H9 (cell line): ENCODE measurements around the gene TAF9. TPM values are rescaled to one million over a fixed set of nuclear protein-coding genes. Genes with fewer than 3 reads are reported as not detected.

Source experiments
- DNase-seq: peaks from one replicate; pipeline ENCODE4 v3.0.0-alpha.2; 2017
- H2AFZ ChIP-seq: one replicate; pipeline ENCODE4 v1.6.1; 2013; ENCODE audit warnings: mild to moderate bottlenecking, low read length, control low read depth, moderate library complexity
- H2AK5ac ChIP-seq: 2 replicates; pipeline ENCODE4 v1.6.1; 2013; ENCODE audit warnings: low read length, control low read depth, mixed read lengths; ENCODE audit not compliant: insufficient read length
- H2BK120ac ChIP-seq: one replicate; pipeline ENCODE4 v1.6.1; 2013; ENCODE audit warnings: low read depth, mild to moderate bottlenecking, low read length, control low read depth, inconsistent platforms; ENCODE audit not compliant: poor library complexity, severe bottlenecking
- H2BK12ac ChIP-seq: 2 replicates; pipeline ENCODE4 v1.6.1; 2013; ENCODE audit warnings: low read length, control low read depth, mixed read lengths, low read depth; ENCODE audit not compliant: insufficient read length
- H2BK15ac ChIP-seq: 2 replicates; pipeline ENCODE4 v1.6.1; 2013; ENCODE audit warnings: low read depth, low read length, control low read depth
- H2BK20ac ChIP-seq: one replicate; pipeline ENCODE4 v1.6.1; 2013; ENCODE audit warnings: low read depth, mild to moderate bottlenecking, low read length, control low read depth, inconsistent platforms; ENCODE audit not compliant: poor library complexity, severe bottlenecking
- H2BK5ac ChIP-seq: 2 replicates; pipeline ENCODE4 v1.6.1; 2013; ENCODE audit warnings: low read length, control low read depth, mixed read lengths; ENCODE audit not compliant: insufficient read length
- H3K14ac ChIP-seq: 2 replicates; pipeline ENCODE4 v1.6.1; 2013; ENCODE audit warnings: low read length, control low read depth; ENCODE audit not compliant: insufficient read depth
- H3K18ac ChIP-seq: 2 replicates; pipeline ENCODE4 v1.6.1; 2013; ENCODE audit warnings: low read depth, mild to moderate bottlenecking, mixed read lengths, low read length, control low read depth; ENCODE audit not compliant: insufficient read length
- H3K23ac ChIP-seq: 2 replicates; pipeline ENCODE4 v1.6.1; 2013; ENCODE audit warnings: low read length, control low read depth, mixed read lengths, low read depth; ENCODE audit not compliant: insufficient read length
- H3K23me2 ChIP-seq: 2 replicates; pipeline ENCODE4 v1.6.1; 2013; ENCODE audit warnings: low read depth, mild to moderate bottlenecking, mixed read lengths, low read length, control low read depth; ENCODE audit not compliant: insufficient read length, poor library complexity, severe bottlenecking
- H3K27ac ChIP-seq: 2 replicates; pipeline ENCODE4 v1.5.1; 2013; ENCODE audit warnings: low read length, control low read depth, mixed read lengths, low read depth; ENCODE audit not compliant: insufficient read length
- H3K27me3 ChIP-seq: 2 replicates; pipeline ENCODE4 v1.6.1; 2013; ENCODE audit warnings: low read length, control low read depth, inconsistent platforms; ENCODE audit not compliant: insufficient read depth
- H3K4ac ChIP-seq: 2 replicates; pipeline ENCODE4 v1.6.1; 2013; ENCODE audit warnings: low read depth, mild to moderate bottlenecking, control low read depth, inconsistent platforms, low read length, moderate library complexity
- H3K4me1 ChIP-seq: 2 replicates; pipeline ENCODE4 v1.6.1; 2013; ENCODE audit warnings: low read length, control low read depth, inconsistent platforms; ENCODE audit not compliant: insufficient read depth
- H3K4me2 ChIP-seq: 2 replicates; pipeline ENCODE4 v1.6.1; 2013; ENCODE audit warnings: low read length, control low read depth, mixed read lengths; ENCODE audit not compliant: insufficient read length, insufficient read depth
- H3K56ac ChIP-seq: 2 replicates; pipeline ENCODE4 v1.6.1; 2013; ENCODE audit warnings: low read depth, mild to moderate bottlenecking, mixed read lengths, low read length, control low read depth; ENCODE audit not compliant: insufficient read length
- H3K79me1 ChIP-seq: 2 replicates; pipeline ENCODE4 v1.6.1; 2013; ENCODE audit warnings: low read depth, mild to moderate bottlenecking, moderate library complexity, low read length, control low read depth, inconsistent platforms; ENCODE audit not compliant: insufficient read depth, poor library complexity, severe bottlenecking
- H3K79me2 ChIP-seq: 2 replicates; pipeline ENCODE4 v1.6.1; 2013; ENCODE audit warnings: low read length, control low read depth, inconsistent platforms; ENCODE audit not compliant: insufficient read depth
- H3K9ac ChIP-seq: 2 replicates; pipeline ENCODE4 v1.6.1; 2013; ENCODE audit warnings: low read length, control low read depth, mixed read lengths; ENCODE audit not compliant: insufficient read length; ENCODE audit errors: extremely low read depth
- H3K9me3 ChIP-seq: one replicate; pipeline ENCODE4 v1.6.1; 2013; ENCODE audit warnings: low read depth, low read length, inconsistent platforms; ENCODE audit not compliant: control insufficient read depth
- H3T11ph ChIP-seq: one replicate; pipeline ENCODE4 v1.6.1; 2013; ENCODE audit warnings: mild to moderate bottlenecking, low read length, control low read depth, inconsistent platforms
- H4K20me1 ChIP-seq: one replicate; pipeline ENCODE4 v1.6.1; 2013; ENCODE audit not compliant: control insufficient read depth, insufficient read length, insufficient read depth
- H4K5ac ChIP-seq: 2 replicates; pipeline ENCODE4 v1.6.1; 2013; ENCODE audit warnings: low read depth, mild to moderate bottlenecking, mixed read lengths, low read length, control low read depth; ENCODE audit not compliant: insufficient read length
- H4K8ac ChIP-seq: replicated peaks from 2 replicates; pipeline ENCODE4 v1.6.1; 2013; ENCODE audit warnings: low read length, control low read depth, mixed read lengths, low read depth; ENCODE audit not compliant: insufficient read length
- H4K91ac ChIP-seq: 2 replicates; pipeline ENCODE4 v1.6.1; 2013; ENCODE audit warnings: low read depth, mild to moderate bottlenecking, moderate library complexity, mixed read lengths, low read length, control low read depth; ENCODE audit not compliant: insufficient read length
- H3K27ac Mint-ChIP-seq, 3 experiments: 2 replicates in 2 of 3; 3 replicates in 1 of 3; pipeline ENCODE4 v1.8.0; 2020 to 2021; ENCODE audit warnings: mixed read lengths in 3 of 3, mild to moderate bottlenecking in 1 of 3, moderate library complexity in 1 of 3
- H3K27me3 Mint-ChIP-seq: 2 replicates; pipeline ENCODE4 v1.8.0; 2021; ENCODE audit warnings: low read depth, mild to moderate bottlenecking, moderate library complexity, mixed read lengths
- H3K36me3 Mint-ChIP-seq, 3 experiments: 2 replicates in 2 of 3; 3 replicates in 1 of 3; pipeline ENCODE4 v1.8.0; 2020 to 2021; ENCODE audit warnings: low read depth in 3 of 3, mixed read lengths in 3 of 3; ENCODE audit not compliant: insufficient read depth in 1 of 3
- H3K4me1 Mint-ChIP-seq, 2 experiments: 2 replicates each; pipeline ENCODE4 v1.8.0; 2020; ENCODE audit warnings: mixed read lengths in 2 of 2
- H3K4me3 Mint-ChIP-seq, 2 experiments: 2 replicates in 1 of 2; 3 replicates in 1 of 2; pipeline ENCODE4 v1.8.0; 2020 to 2021; ENCODE audit warnings: mild to moderate bottlenecking in 2 of 2, mixed read lengths in 2 of 2, moderate library complexity in 1 of 2
- H3K9me3 Mint-ChIP-seq, 2 experiments: 2 replicates in 1 of 2; 3 replicates in 1 of 2; pipeline ENCODE4 v1.8.0; 2020; ENCODE audit warnings: mild to moderate bottlenecking in 2 of 2, mixed read lengths in 2 of 2, moderate library complexity in 1 of 2
- WGBS: extraction: QIAGEN DNeasy Blood & Tissue Kit; methylation state at CpG from one replicate; pipeline ENCODE4 v1.1.7; 2013; ENCODE audit warnings: missing lambda C conversion rate, low lambda C conversion rate, mixed read lengths; ENCODE audit not compliant: insufficient read length; ENCODE audit errors: extremely low coverage; 5-methylcytosine and 5-hydroxymethylcytosine counted together
- total RNA-seq: library from RNA; stranded (reverse); gene quantifications from 2 replicates; pipeline ENCODE4 v1.2.1, GENCODE V29; 2021
- TF ChIP-seq, protein P1 (sequence below): fragments of 200-600 bp; sonication (generic); conservative IDR thresholded peaks from 3 replicates; pipeline ENCODE4 v1.8.0; 2021; ENCODE audit warnings: antibody characterized with exemption, mild to moderate bottlenecking

The TAF9 gene
- total RNA-seq, 1 experiment from 2014 or later = 85.0 TPM

DNA sequence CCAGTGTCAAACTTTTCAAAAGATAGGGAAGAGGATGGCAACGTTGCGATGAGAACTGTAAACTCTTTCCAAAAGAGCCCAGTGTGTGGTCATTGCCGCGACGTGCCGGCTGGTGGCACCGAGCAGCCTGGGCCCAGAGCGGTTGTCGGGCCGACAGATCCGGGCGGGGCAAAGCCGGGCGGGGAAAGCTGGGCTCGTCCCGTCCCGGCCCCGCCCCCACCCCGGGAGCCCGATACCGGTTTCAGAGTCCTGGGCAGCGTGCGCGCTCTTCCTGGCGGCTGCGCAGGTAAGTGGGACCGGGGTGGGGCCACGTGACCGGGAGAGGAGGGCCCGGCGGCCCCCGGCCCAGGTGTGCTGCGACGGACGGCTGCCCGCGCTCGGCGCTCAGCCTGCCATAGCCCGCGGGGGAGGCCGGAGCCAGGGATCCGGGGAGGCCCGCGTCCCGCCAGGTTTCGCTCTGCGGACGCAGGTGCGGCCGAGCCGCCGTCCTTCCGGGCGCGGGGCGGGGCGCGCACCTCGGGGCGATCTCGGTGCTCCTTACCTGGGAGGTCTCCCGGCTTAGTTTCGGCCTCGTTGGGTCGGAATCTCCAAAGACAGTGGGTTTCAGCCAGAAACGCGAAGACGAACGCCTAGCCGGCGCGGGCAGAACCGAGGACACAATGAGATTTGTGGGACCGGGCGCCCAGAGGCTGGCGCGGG is 45.7 kb upstream of the TAF9 start, which contains the start of gene MARVELD2:
TSS of gene MARVELD2 (plus strand) at position 232 of the 699 bp plus-strand sequence. CDS start 4,270 bp downstream, outside the sequence.
- Histone ChIP-seq H2BK12ac (no peak within 1 kb of the TSS), H4K91ac (no peak within 1 kb of the TSS), H2AK5ac (no peak within 1 kb of the TSS), H3K9ac (peak within 1 kb of the TSS; percentile 91), H2BK120ac (no peak within 1 kb of the TSS), H3K23ac (no peak within 1 kb of the TSS), H2BK5ac (no peak within 1 kb of the TSS), H3K4ac (no peak within 1 kb of the TSS), H3K9me3 (no peaks in the 10 kb centered on the region), H3K79me1 (no peaks in the 10 kb centered on the region), H3K18ac (peak within 1 kb of the TSS; percentile 93), H3K23me2 (peaks cover 3% of the 10 kb centered on the region), H3K4me1 (peaks cover 2% of the 10 kb centered on the region; the same call in 1 of the 2 replicates), H4K20me1 (no peaks in the 10 kb centered on the region), H4K5ac (no peak within 1 kb of the TSS), H3K79me2 (no peaks in the 10 kb centered on the region), H3T11ph (no peak within 1 kb of the TSS), H2BK20ac (no peak within 1 kb of the TSS), H3K27ac (peak within 1 kb of the TSS; percentile 63), H2AFZ (no peak within 1 kb of the TSS), H3K14ac (peak within 1 kb of the TSS; percentile 95), H3K27me3 (no peaks in the 10 kb centered on the region), H3K4me2 (peak within 1 kb of the TSS; percentile 69), H3K56ac (no peak within 1 kb of the TSS), H4K8ac (no peak within 1 kb of the TSS), H2BK15ac (no peak within 1 kb of the TSS; the same call in 1 of the 2 replicates)
- Mint-ChIP-seq H3K27me3 (no peaks in the 10 kb centered on the region), H3K4me1 (peaks cover 16 to 17% of the 10 kb centered on the region in 2 experiments), H3K36me3 (peaks cover 16 to 41% (median 33%) of the 10 kb centered on the region in 3 experiments), H3K9me3 (no peaks in the 10 kb centered on the region), H3K27ac (peak within 1 kb of the TSS; percentile 74 to 97 (median 93); a peak in 5 of 7 replicates), H3K4me3 (peak within 1 kb of the TSS; percentile 89 to 95)
- TF ChIP-seq, protein P1, sequence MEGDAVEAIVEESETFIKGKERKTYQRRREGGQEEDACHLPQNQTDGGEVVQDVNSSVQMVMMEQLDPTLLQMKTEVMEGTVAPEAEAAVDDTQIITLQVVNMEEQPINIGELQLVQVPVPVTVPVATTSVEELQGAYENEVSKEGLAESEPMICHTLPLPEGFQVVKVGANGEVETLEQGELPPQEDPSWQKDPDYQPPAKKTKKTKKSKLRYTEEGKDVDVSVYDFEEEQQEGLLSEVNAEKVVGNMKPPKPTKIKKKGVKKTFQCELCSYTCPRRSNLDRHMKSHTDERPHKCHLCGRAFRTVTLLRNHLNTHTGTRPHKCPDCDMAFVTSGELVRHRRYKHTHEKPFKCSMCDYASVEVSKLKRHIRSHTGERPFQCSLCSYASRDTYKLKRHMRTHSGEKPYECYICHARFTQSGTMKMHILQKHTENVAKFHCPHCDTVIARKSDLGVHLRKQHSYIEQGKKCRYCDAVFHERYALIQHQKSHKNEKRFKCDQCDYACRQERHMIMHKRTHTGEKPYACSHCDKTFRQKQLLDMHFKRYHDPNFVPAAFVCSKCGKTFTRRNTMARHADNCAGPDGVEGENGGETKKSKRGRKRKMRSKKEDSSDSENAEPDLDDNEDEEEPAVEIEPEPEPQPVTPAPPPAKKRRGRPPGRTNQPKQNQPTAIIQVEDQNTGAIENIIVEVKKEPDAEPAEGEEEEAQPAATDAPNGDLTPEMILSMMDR = peak; percentile 54; the same call in 2 of the 3 replicates
- peak; percentile 94 for DNase-seq
- no CpG with 5 or more reads among the region's 78 CpGs for WGBS
